Fibroblast of villous mesenchyme (primary cell): Measurements from ENCODE around the gene CCSER2. TPM values are rescaled to one million over a fixed set of nuclear protein-coding genes. Genes with fewer than 3 reads are reported as not detected.

ENCODE experiments used
- DNase-seq: peaks from one replicate; pipeline ENCODE4 v3.0.0-alpha.2; 2010; ENCODE audit warnings: low read depth
- H3K4me3 ChIP-seq: 2 replicates; pipeline ENCODE4 v1.5.1; 2011; ENCODE audit warnings: low read depth, mild to moderate bottlenecking, low read length
- total RNA-seq: library from RNA; depleted of rRNA; stranded (reverse); fragments of >200 nt; gene quantifications from 2 replicates; pipeline ENCODE4 v1.2.3, GENCODE V29; 2012
- TF ChIP-seq, protein P1 (sequence below): IDR thresholded peaks from 2 replicates; pipeline ENCODE4 v1.5.1; 2012; ENCODE audit warnings: low read depth, mild to moderate bottlenecking, low read length; ENCODE audit not compliant: insufficient read depth

Gene CCSER2
- total RNA-seq, 1 donor = 48.4 TPM

DNA sequence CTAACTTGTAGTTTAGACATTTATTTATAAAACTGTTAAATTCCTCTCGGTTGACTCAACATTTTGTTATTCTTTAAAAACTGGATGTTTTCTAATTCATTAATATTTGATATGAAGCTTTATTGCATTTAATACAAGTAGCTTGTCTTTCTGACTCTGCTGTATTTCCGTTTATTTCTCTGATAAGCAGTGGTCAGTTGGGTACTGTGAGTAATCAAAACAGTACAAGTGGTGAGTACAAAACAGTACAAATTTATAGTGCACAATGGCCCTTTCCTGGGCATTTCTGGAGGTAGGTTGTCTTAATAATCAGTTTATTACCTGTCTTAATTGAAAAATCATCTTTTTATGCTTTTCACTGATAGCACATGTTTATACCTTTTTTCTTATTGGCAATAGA, 182.7 kb downstream of the CCSER2 start:
- DNase-seq = no peak
- no peak overlapping the region for H3K4me3 ChIP-seq
- TF ChIP-seq, protein P1, sequence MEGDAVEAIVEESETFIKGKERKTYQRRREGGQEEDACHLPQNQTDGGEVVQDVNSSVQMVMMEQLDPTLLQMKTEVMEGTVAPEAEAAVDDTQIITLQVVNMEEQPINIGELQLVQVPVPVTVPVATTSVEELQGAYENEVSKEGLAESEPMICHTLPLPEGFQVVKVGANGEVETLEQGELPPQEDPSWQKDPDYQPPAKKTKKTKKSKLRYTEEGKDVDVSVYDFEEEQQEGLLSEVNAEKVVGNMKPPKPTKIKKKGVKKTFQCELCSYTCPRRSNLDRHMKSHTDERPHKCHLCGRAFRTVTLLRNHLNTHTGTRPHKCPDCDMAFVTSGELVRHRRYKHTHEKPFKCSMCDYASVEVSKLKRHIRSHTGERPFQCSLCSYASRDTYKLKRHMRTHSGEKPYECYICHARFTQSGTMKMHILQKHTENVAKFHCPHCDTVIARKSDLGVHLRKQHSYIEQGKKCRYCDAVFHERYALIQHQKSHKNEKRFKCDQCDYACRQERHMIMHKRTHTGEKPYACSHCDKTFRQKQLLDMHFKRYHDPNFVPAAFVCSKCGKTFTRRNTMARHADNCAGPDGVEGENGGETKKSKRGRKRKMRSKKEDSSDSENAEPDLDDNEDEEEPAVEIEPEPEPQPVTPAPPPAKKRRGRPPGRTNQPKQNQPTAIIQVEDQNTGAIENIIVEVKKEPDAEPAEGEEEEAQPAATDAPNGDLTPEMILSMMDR = no peak

DNA sequence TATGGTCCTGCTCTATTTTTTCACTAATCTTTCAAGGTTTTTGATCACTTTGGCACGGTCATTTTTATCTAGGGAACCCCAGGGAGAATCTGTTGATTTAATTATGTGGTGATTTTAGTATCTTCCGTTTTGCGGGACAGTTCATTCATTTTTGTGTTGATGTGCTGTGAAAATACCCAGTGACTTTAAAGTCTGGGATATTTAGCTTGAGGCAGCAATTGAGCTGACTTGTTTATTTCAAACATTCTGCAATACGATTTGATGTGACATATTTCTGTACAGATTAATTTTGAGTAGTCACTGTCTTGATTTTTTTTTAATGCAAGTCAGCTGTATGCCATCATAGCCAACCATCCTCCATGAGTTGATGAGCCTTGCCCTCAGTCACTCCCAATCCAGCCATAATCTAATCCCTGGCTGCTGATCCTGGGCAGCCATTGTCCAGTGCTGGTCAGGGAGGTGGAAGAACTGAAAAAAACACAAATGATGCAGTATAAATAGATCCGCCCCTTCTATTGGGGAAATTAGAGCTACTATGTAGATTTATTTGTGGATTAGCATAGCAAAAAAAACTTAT, 183.4 kb downstream of the CCSER2 start:
- DNase-seq = no peak
- TF ChIP-seq, protein P1 = no peak
- H3K4me3 ChIP-seq = no peak overlapping the region

DNA sequence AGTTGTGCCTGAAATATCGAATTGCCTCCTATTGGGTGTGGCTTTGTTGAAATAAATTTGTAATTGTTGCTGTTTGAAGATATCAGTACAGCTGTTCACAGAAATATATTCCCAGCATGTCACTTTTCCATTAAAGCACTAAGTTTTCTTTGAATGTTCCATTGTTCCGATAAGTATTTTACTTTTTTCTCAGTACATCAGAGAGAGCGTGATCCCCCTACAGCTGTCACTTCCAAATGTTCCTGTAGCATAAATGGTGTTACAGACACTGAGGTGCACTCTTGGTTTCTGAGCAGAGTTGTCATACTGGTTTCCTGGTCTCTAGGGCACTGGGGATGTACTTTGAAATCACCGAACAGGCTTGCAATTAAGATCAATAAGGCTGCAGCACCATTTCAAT, 189.2 kb downstream of the CCSER2 start:
- TF ChIP-seq, protein P1 = no peak
- H3K4me3 ChIP-seq = no peak overlapping the region
- no peak for DNase-seq

DNA sequence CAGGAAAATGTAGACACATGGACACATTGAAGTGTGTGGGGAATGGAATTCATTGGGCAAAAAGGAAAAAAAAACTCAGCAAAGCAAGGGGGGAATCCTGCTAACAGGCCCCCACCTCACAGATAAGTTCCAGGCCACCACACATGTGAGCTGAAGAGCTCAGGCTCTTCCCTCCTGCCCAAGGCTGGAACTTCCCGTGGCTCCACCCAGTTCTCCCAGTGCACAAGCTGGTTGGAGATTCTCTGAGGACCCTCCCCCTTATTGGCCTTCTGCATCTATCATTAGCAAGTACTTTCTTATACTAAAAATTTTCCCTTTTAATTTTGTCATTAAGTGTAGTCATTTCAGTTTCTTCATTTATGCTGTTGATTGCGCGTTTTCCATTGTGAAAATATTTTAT, 190.8 kb downstream of the CCSER2 start:
- H3K4me3 ChIP-seq = no peak overlapping the region
- TF ChIP-seq, protein P1 = no peak
- no peak for DNase-seq

DNA sequence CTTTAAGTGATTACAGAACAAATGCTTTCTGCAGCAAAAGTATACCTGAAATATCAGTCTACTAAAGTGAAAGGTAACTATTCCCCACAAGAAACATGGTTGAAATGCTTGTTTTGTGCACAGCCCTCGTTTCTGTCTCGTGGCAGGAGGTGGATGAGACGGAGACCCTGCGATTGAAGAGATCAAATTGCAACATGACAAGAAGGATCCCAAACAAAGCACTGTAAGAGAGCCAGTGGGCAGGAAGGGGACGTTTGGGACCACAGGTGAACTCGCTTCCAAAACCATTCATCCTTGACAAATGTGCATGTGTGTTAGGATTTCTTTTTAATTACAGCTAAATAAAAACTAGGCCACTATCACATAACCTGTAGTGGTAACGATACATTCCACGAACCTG, 192.6 kb downstream of the CCSER2 start:
- no peak for DNase-seq
- TF ChIP-seq, protein P1 = no peak
- no peak overlapping the region for H3K4me3 ChIP-seq

DNA sequence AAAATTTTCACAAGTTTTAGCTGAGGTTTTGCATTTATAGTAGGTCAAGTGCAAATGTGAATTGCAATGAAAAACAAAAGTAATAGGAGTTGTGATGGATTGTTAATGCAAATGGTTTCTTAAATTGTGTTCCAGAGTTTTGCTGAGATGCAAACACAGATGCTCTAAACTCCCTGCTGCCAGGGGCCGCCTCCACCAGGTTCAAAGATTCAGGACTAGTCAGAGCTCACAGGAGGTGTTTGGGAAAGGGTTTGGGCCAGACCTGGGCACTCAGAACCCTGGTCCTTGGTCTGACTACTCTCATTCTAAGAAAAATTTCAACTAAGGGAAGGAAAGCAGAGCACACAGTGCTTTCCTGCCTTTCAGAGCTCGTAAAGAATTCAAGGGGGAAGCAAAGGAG, 193.1 kb downstream of the CCSER2 start:
- no peak for DNase-seq
- TF ChIP-seq, protein P1 = no peak
- no peak overlapping the region for H3K4me3 ChIP-seq
